Kidney epithelial cell (primary cell): ENCODE results near the gene RALGPS2. TPM values are rescaled to one million over a fixed set of nuclear protein-coding genes. Genes with fewer than 3 reads are reported as not detected.

Experiments
- DNase-seq: peaks from one replicate; pipeline ENCODE4 v3.0.0-alpha.2; 2010; ENCODE audit warnings: low read depth
- H3K27me3 ChIP-seq: 2 replicates; pipeline ENCODE4 v1.6.0; 2011; ENCODE audit warnings: low read length; ENCODE audit not compliant: control insufficient read depth, insufficient read depth
- H3K36me3 ChIP-seq: 2 replicates; pipeline ENCODE4 v1.5.1; 2011; ENCODE audit warnings: low read length; ENCODE audit not compliant: control insufficient read depth, insufficient read depth
- H3K4me3 ChIP-seq: 2 replicates; pipeline ENCODE4 v1.5.1; 2011; ENCODE audit warnings: low read depth, mild to moderate bottlenecking, control low read depth, low read length
- CTCF ChIP-seq: IDR thresholded peaks from 2 replicates; pipeline ENCODE4 v1.5.1; 2011; ENCODE audit warnings: mild to moderate bottlenecking, moderate library complexity, low read length, control low read depth, inconsistent platforms; ENCODE audit not compliant: insufficient read depth, poor library complexity, severe bottlenecking
- total RNA-seq: library from RNA; depleted of rRNA; stranded (reverse); fragments of >200 nt; gene quantifications from 2 replicates; pipeline ENCODE4 v1.2.3, GENCODE V29; 2015

Gene RALGPS2
- total RNA-seq, 1 donor from 2014 or later = 11.6 TPM

- DNase-seq = no peak
- H3K36me3 ChIP-seq = no peaks in the 10 kb centered on the region
- no peak for TF ChIP-seq CTCF
- H3K4me3 ChIP-seq = no peak overlapping the region
- H3K27me3 ChIP-seq = no peaks in the 10 kb centered on the region
Measured at GRCh38 chr1:178692564-178693327, 32.3 kb upstream of the RALGPS2 start.

DNA sequence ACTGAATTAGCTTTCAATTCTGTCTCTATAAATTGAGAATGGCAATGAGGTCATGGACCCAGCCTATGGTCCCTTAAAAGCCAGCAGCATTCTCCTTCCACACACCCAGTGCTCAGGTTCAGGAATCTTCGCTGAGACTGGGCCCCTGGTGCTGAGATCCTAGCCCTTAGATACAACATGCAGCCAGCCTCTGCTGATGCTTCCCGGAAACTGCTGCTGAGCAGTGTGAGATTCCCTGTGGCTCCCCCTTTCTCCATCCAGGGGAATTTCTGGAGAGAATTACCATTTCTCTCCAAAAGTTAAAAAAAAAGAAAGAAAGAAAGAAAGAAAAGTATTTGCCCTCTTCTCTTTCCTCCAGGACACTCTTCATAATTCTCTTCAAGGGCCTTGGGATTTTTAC, 31.7 kb upstream of the RALGPS2 start:
- DNase-seq = no peak
- H3K27me3 ChIP-seq = no peaks in the 10 kb centered on the region
- TF ChIP-seq CTCF = peak; percentile 29

DNA sequence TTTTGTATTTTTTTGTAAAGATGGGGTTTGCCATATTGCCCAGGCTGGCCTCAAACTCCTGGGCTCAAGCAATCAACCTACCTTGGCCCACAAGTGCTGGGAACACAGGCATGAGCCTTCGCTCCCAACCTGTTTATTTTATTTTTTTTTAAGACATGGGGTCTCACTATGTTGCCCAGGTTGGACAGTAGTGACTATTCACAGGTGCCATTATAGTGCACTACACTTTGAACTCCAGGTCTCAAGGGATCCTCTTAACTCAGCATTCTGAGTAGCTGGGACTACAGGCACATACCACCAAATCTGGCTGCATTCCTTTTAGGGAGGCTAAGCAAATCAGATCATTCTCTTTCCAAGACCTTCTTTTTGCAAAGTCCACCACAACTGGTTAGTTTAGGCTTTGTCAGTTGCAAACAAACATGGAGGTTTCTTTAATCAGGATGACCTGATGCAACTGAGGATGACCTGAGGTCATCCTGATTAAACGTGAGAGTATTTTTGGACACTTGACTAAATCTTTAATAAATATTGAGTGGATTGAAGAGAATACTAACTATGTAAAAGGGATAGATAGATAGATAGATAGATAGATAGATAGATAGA, 30.0 kb upstream of the RALGPS2 start:
- Histone ChIP-seq H3K27me3 (no peaks in the 10 kb centered on the region), H3K4me3 (no peak overlapping the region), H3K36me3 (no peaks in the 10 kb centered on the region)
- TF ChIP-seq CTCF = no peak
- DNase-seq = no peak

More for the DNA sequence above, 31.7 kb upstream of the RALGPS2 start:
- no peaks in the 10 kb centered on the region for H3K36me3 ChIP-seq
- H3K4me3 ChIP-seq = no peak overlapping the region

GRCh38 chr1:178702146-178702545, 22.9 kb upstream of the RALGPS2 start:
- H3K36me3 ChIP-seq = no peaks in the 10 kb centered on the region
- H3K27me3 ChIP-seq = no peaks in the 10 kb centered on the region
- H3K4me3 ChIP-seq = no peak overlapping the region
- no peak for DNase-seq
- no peak for TF ChIP-seq CTCF

GRCh38 chr1:178704833-178705232, 20.2 kb upstream of the RALGPS2 start:
- DNase-seq = no peak
- no peak for TF ChIP-seq CTCF
- Histone ChIP-seq H3K4me3 (no peak overlapping the region), H3K27me3 (no peaks in the 10 kb centered on the region), H3K36me3 (no peaks in the 10 kb centered on the region)
